ENCODE results near the gene PES1.

DNA sequence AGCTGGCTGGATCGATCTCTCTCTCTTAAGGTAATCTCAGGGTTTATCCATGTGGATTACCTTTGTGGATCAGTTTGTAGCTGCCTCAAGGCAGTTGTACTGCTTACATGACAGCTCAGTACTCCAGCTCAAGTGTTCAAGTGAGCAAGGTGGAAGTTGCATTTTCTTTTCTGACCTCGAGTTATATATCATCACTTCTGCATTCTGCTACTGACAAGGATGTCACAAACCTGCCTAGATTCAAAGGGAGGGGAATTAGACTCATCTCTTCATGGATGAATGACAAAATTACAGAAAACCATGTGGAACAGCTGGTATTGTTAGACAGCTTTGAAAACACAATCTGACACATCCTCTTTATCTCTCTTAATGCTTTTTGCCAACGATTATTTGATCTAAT lies 9.2 kb upstream of the PES1 start:
- no peak for TF ChIP-seq POLR2A (IDR thresholded peaks at IDR 0.05)
- TF ChIP-seq, protein P1, sequence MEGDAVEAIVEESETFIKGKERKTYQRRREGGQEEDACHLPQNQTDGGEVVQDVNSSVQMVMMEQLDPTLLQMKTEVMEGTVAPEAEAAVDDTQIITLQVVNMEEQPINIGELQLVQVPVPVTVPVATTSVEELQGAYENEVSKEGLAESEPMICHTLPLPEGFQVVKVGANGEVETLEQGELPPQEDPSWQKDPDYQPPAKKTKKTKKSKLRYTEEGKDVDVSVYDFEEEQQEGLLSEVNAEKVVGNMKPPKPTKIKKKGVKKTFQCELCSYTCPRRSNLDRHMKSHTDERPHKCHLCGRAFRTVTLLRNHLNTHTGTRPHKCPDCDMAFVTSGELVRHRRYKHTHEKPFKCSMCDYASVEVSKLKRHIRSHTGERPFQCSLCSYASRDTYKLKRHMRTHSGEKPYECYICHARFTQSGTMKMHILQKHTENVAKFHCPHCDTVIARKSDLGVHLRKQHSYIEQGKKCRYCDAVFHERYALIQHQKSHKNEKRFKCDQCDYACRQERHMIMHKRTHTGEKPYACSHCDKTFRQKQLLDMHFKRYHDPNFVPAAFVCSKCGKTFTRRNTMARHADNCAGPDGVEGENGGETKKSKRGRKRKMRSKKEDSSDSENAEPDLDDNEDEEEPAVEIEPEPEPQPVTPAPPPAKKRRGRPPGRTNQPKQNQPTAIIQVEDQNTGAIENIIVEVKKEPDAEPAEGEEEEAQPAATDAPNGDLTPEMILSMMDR (IDR thresholded peaks at IDR 0.05): no peak

Data from esophagus squamous epithelium (tissue), 4 donors.